Glomerular endothelial cell (primary cell): ENCODE measurements around the gene PTGDR2. TPM values are rescaled to one million over a fixed set of nuclear protein-coding genes. Genes with fewer than 3 reads are reported as not detected.
"Not testable (repeated sequence)": the region's sequence is repeated elsewhere in the genome, so short reads cannot be mapped to it uniquely, and the experiment has no call there.

Source experiments
- DNase-seq: peaks from one replicate; pipeline ENCODE4 v3.0.0-alpha.2; 2011; ENCODE audit warnings: low read depth, low spot score; ENCODE audit errors: extremely low read depth
- total RNA-seq: library from RNA; depleted of rRNA; stranded (reverse); fragments of >200 nt; gene quantifications from 2 replicates; pipeline ENCODE4 v1.2.3, GENCODE V29; 2015

Gene PTGDR2
- total RNA-seq, 1 donor from 2014 or later, result not detected

- DNase-seq, result no peak
Measured at GRCh38 chr11:60844045-60844869, 11.5 kb downstream of the PTGDR2 start.

DNA sequence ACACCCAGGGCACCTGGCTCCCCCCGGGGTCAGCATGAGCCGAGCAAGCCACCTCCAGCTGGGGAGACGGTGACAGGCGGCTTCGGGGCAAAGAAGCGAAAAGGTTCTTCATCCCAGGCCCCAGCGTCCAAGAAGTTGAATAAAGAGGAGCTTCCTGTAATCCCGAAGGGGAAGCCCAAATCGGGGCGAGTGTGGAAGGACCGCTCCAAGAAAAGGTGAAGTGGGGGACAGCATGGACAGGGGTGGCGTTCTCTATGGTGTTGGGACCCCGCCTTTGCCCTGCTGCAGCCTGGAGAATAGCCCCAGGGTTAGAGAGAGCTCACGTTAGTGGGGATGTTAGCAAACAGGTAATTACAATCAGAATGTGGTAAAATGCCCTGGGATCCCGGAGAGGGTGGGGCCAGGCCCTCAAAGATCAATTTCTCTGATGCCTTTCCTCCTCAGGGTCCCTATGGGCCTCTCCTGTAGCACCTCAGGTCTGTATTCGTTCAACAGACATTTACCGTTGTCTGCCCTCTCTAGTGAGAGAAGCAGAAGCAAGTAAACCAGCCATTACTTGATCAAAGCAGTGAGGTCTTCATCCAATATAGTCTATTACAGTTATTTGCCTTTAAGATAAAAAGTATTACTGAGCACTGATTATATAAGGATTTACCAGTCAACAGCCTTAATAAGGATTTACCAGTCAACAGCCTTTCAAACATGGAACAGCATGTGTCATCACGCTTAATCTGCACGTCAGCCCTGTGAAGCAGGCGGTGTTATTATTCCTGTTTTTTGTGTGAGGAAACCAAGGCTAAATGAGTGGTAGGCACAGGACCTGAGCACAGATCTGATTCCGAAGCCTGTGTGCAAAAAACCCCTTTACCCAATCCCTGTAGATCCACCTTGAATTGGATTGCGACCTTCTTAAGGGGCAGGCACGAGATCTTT lies 12.8 kb downstream of the PTGDR2 start:
- no peak for DNase-seq

GRCh38 chr11:60841797-60842667 lies 13.7 kb downstream of the PTGDR2 start, which contains the start of gene CCDC86:
CCDC86 (plus strand) TSS chr11:60842113; CDS start chr11:60842125, 12 bp downstream.
- peak; percentile 63 for DNase-seq

GRCh38 chr11:60840470-60841430 lies 15.0 kb downstream of the PTGDR2 start:
- no peak for DNase-seq

- no peak for DNase-seq
Measured at GRCh38 chr11:60838132-60838531, 17.6 kb downstream of the PTGDR2 start.

DNA sequence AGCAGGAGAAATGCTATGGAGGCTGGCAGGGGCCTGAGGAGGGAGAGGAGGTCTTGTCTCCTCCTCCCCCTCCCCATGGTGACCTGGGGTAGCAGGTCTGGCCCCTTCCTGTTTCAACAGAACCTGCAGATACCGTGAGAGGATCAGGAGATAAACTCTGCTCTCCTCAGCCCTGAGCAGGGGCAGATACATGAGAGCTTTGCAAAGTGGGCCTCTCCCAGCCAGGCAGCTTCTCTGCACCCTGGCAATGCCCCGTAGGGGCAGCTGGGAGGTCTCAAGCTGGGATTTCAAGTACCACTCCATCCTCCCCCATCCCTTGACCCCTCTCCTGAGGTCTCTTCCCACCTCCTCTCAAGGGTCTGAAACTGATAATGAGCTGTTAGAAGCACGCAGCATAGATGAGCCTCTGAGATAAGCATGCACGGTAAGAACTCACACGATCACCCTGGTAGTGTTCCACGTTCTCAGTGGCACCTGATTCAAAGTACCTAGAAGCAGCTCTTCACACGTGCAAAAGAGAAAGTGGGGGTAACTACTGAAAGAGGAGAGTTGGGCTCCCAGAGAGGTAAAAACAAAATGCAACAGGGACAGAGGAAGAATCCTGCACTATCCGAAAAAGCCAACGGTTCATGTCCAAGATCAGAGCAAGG lies 18.8 kb downstream of the PTGDR2 start:
- no peak for DNase-seq

GRCh38 chr11:60835534-60835846 lies 20.3 kb downstream of the PTGDR2 start:
- DNase-seq, result no peak

DNA sequence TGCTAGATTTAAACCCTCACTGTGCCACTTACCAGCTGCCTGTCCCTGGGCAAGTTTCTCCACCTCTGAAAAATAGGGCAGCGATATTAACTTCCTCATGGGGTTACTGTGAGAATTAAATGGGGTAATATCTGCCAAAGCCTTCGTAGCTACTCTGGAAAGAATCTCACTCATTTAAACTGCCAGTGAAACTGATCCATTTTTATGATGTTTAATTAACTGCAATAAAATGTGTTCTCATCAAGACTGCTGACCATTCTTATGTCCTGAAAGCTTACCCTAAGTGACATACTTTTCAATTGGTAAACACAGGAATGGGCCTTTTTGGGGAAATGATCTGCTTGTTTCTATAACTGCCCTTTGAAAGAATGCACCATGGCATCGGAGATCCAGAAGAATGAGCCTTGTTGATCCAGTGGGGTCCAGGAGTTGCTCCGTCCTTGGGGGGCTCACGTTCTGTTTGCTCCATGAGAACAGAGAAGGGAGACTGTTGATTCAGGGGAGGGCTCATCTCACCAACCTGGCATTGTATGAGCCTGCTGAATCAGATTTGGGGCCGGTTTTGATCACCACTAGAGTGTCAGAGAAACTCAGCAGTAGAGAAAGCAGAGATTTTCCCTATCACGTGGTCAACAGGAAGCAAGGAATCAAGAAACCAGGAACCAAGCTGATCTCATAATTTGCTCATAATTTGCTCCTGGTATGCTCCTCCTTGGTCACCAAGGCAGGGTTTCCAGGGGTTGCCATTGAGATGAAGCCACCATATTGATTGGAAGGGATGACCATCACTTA lies 20.8 kb downstream of the PTGDR2 start:
- no peak for DNase-seq

DNA sequence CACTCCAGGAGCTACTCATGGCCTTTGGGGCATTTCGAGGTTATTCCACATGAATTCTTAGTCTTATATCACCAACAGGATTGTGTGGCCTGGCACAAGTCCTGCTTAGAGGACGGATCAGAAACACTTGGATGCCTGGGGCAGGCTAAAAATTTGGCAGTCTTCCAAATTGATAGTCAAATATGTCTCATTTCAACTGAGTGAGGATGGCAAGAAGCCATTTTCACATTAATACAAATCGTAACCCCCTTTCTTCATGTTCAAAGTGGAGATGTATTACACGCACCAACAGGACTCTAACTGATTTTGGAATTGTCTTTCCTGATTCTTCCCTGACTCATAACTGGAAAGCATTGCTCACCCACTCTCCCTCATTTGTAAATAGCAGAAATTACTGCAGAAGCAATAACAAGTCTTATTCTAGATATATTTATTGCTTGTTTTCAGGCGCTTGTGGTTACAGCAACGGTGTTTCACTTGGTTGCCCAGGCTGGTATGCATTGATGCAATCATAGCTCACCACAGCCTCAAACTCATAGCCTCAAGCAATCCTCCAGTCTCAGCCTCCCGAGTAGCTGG lies 24.2 kb downstream of the PTGDR2 start:
- DNase-seq, result no peak

- DNase-seq, result peak; percentile 63
Measured at GRCh38 chr11:60831143-60831500, 24.6 kb downstream of the PTGDR2 start.

- no peak for DNase-seq
Measured at GRCh38 chr11:60830478-60831142, 25.1 kb downstream of the PTGDR2 start.

GRCh38 chr11:60825790-60826189 lies 30.0 kb downstream of the PTGDR2 start:
- no peak for DNase-seq

DNA sequence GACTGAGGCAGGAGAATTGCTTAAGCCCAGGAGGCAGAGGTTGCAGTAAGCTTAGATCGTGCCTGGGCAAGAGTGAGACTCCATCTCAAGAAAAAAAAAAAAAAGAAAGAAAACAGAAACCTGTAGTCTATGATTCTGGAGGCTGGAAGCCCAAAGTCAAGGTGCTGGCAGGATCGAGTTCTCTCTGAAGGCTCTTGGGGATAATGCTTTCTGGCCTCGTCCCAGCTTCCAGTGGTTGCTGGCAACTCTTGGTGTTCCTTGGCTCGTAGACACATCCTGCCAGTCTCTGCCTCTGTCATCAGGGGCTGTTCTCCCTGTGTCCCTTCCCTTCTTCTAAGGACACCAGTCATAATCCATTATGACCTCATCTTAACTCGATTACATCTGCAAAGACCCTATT lies 30.6 kb downstream of the PTGDR2 start:
- no peak for DNase-seq

DNA sequence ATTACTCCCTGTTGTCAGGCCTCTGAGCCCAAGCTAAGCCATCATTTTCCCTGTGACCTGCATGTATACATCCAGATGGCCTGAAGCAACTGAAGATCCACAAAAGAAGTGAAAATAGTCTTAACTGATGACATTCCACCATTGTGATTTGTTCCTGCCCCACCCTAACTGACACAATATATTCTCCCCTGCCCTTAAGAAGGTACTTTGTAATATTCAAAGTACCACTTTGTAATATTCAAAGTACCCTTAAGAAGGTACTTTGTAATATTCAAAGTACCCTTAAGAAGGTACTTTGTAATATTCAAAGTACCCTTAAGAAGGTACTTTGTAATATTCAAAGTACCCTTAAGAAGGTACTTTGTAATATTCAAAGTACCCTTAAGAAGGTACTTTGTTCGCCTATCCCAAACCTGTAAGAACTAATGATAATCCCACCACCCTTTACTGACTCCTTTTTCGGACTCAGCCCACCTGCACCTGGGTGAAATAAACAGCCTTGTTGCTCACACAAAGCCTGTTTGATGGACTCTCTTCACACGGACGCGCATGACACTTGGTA lies 31.9 kb downstream of the PTGDR2 start:
- not testable (repeated sequence) for DNase-seq

GRCh38 chr11:60821827-60822599 lies 33.7 kb downstream of the PTGDR2 start:
- no peak for DNase-seq

GRCh38 chr11:60818057-60818456 lies 37.7 kb downstream of the PTGDR2 start:
- DNase-seq, result no peak
